ENCODE data around the gene CORIN. TPM values are rescaled to one million over a fixed set of nuclear protein-coding genes. Genes with fewer than 3 reads are reported as not detected.
"Not testable (repeated sequence)": the region's sequence is repeated elsewhere in the genome, so short reads cannot be mapped to it uniquely, and the experiment has no call there.

Gene CORIN
- total RNA-seq, 1 donor from 2014 or later: 92.0 TPM

DNA sequence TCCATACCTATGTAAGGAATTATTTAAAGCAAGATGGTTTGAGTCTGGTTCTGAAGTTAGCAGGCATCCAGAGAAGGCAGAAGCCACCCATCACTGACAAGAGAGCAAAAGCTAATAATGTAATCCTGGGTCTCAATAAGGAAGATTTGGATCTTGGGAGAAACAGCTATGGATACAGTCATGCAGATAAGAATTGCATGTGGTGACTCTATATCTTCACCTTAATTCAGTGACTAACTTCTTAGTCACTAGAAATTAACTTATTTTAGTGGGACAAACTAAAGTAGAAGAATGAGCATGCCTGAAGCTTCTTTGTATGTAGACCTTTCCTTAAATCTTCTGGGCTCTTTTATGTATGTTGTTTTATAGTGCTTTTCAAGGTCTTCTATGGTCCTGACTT is 286.2 kb downstream of the CORIN start:
- H3K36me3 ChIP-seq: peaks cover 75% of the 10 kb centered on the region

DNA sequence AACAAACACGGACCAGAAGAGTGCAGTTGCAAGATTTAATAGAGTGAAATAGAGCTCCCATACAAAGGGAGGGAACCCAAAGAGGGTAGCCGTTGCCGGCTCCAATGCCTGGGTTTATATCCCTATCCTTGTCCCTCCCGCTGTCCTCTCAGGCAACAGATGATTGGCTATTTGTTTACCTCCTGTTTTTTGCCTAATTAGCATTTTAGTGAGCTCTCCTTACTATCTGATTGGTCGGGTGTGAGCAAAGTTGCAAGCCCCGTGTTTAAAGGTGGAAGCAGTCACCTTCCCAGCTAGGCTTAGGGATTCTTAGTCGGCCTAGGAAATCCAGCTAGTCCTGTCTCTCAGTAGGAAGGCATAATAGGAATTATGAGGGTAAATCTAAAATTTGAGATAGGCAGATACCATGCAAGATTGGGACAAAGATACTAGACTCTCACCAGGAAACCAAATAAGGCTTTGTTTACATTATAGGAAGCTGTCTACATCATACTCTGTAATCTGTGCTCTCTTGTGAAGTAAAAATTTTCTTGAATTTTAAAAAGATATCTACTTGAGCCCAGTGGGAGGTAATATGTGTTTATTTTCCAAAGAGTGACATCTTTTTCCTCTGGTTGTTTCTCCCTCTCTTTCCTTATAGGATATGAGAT is 286.8 kb downstream of the CORIN start:
- H3K36me3 ChIP-seq: peaks cover 82% of the 10 kb centered on the region
- H3K4me1 ChIP-seq: no peaks in the 10 kb centered on the region
- H3K4me3 ChIP-seq: no peak overlapping the region
- intact Hi-C loops (cut with micrococcal nuclease): no loop called here
- no peak for DNase-seq
- no peaks in the 10 kb centered on the region for H3K27me3 ChIP-seq (ENCODE audit: low read depth)
- H3K9me3 ChIP-seq (replicated peaks): no peaks in the 10 kb centered on the region
- H3K27ac ChIP-seq (replicated peaks): no peak overlapping the region
- TF ChIP-seq, protein P1, sequence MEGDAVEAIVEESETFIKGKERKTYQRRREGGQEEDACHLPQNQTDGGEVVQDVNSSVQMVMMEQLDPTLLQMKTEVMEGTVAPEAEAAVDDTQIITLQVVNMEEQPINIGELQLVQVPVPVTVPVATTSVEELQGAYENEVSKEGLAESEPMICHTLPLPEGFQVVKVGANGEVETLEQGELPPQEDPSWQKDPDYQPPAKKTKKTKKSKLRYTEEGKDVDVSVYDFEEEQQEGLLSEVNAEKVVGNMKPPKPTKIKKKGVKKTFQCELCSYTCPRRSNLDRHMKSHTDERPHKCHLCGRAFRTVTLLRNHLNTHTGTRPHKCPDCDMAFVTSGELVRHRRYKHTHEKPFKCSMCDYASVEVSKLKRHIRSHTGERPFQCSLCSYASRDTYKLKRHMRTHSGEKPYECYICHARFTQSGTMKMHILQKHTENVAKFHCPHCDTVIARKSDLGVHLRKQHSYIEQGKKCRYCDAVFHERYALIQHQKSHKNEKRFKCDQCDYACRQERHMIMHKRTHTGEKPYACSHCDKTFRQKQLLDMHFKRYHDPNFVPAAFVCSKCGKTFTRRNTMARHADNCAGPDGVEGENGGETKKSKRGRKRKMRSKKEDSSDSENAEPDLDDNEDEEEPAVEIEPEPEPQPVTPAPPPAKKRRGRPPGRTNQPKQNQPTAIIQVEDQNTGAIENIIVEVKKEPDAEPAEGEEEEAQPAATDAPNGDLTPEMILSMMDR (IDR thresholded peaks at IDR 0.05; ENCODE audit: borderline replicate concordance): no peak

More for the DNA sequence above, 286.2 kb downstream of the CORIN start:
- H3K4me1 ChIP-seq: no peaks in the 10 kb centered on the region
- DNase-seq: no peak
- H3K9me3 ChIP-seq (replicated peaks): no peaks in the 10 kb centered on the region
- intact Hi-C loops (cut with micrococcal nuclease): no loop called here
- TF ChIP-seq, protein P1 (IDR thresholded peaks at IDR 0.05; ENCODE audit: borderline replicate concordance): no peak
- no peaks in the 10 kb centered on the region for H3K27me3 ChIP-seq (ENCODE audit: low read depth)
- H3K27ac ChIP-seq (replicated peaks): no peak overlapping the region
- H3K4me3 ChIP-seq: no peak overlapping the region

DNA sequence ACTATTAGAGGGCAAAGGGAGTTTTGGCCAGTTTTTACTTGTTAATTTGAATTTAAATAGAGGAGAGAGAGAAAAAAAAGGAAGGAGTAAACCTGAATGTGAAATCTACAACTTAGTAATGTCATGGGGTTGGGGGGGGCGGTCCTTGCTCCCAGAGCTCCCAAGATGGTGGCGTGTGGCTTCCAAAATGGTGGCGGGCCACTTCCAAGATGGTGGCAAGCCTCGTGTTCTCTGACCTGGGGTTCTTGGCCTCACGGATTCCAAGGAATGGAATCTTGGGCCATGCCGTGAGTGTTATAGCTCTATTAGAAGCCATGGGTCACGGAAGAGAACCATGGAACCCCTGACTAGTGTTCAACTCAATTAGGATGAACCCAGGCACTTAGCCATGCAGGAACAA is 287.5 kb downstream of the CORIN start:
- H3K36me3 ChIP-seq: peaks cover 83% of the 10 kb centered on the region
- DNase-seq; H3K27ac ChIP-seq (replicated peaks); H3K9me3 ChIP-seq (replicated peaks); H3K4me3 ChIP-seq; intact Hi-C loops (cut with micrococcal nuclease); H3K27me3 ChIP-seq (ENCODE audit: low read depth); H3K4me1 ChIP-seq: not testable (repeated sequence)

Small RNA genes lying within 50 kb of the gene (microRNA-seq; reads per million reads assigned to microRNA genes)
- not detected for gene MIR8053

Other genes starting within 250 kb of the CORIN start
- 4.8 TPM for gene NFXL1, start 76.5 kb upstream of the CORIN start, total RNA-seq
- not detected for gene CNGA1, start 178.6 kb upstream of the CORIN start, total RNA-seq
- gene NIPAL1, start 178.7 kb upstream of the CORIN start, total RNA-seq: 0.25 TPM